ENCODE data around the gene MAP3K14. TPM values are rescaled to one million over a fixed set of nuclear protein-coding genes. Genes with fewer than 3 reads are reported as not detected.
"Not testable (repeated sequence)": the region's sequence is repeated elsewhere in the genome, so short reads cannot be mapped to it uniquely, and the experiment has no call there.

MAP3K14 gene
- total RNA-seq = 2.0 and 3.2 TPM in 2 replicates

- DNase-seq (ENCODE audit: low read depth, low spot score) = no peak
These were observed at the start of gene MAP3K14 for GRCh38 chr17:45316434-45317110. Gene MAP3K14 (minus strand): TSS chr17:45317020. CDS start chr17:45290745, 26,275 bp downstream.

GRCh38 chr17:45366049-45366448 lies 49.2 kb upstream of the MAP3K14 start:
- DNase-seq (ENCODE audit: low read depth, low spot score) = no peak

GRCh38 chr17:45364531-45365390 lies 47.9 kb upstream of the MAP3K14 start:
- DNase-seq (ENCODE audit: low read depth, low spot score) = no peak

GRCh38 chr17:45363498-45363897 lies 46.7 kb upstream of the MAP3K14 start:
- DNase-seq (ENCODE audit: low read depth, low spot score) = no peak

- no peak for DNase-seq (ENCODE audit: low read depth, low spot score)
These were observed 45.2 kb upstream of the MAP3K14 start for GRCh38 chr17:45361976-45362375.

GRCh38 chr17:45361451-45361850 lies 44.6 kb upstream of the MAP3K14 start:
- DNase-seq (ENCODE audit: low read depth, low spot score) = no peak

GRCh38 chr17:45357364-45357997 lies 40.7 kb upstream of the MAP3K14 start:
- DNase-seq (ENCODE audit: low read depth, low spot score) = no peak

- DNase-seq (ENCODE audit: low read depth, low spot score) = no peak
These were observed 38.3 kb upstream of the MAP3K14 start for GRCh38 chr17:45355087-45355486.

- DNase-seq (ENCODE audit: low read depth, low spot score) = no peak
These were observed 36.2 kb upstream of the MAP3K14 start for GRCh38 chr17:45353043-45353442.

- DNase-seq (ENCODE audit: low read depth, low spot score) = no peak
These were observed 35.0 kb upstream of the MAP3K14 start for GRCh38 chr17:45351831-45352230.

- DNase-seq (ENCODE audit: low read depth, low spot score) = no peak
These were observed 30.6 kb upstream of the MAP3K14 start for GRCh38 chr17:45347444-45347843.

GRCh38 chr17:45346216-45347015 lies 29.6 kb upstream of the MAP3K14 start:
- no peak for DNase-seq (ENCODE audit: low read depth, low spot score)

- no peak for DNase-seq (ENCODE audit: low read depth, low spot score)
These were observed 28.9 kb upstream of the MAP3K14 start for GRCh38 chr17:45345554-45346215.

GRCh38 chr17:45345246-45345553 lies 28.4 kb upstream of the MAP3K14 start:
- no peak for DNase-seq (ENCODE audit: low read depth, low spot score)

- not testable (repeated sequence) for DNase-seq (ENCODE audit: low read depth, low spot score)
These were observed 27.3 kb upstream of the MAP3K14 start for GRCh38 chr17:45343967-45344664.

- no peak for DNase-seq (ENCODE audit: low read depth, low spot score)
These were observed 26.2 kb upstream of the MAP3K14 start for GRCh38 chr17:45342871-45343526.

GRCh38 chr17:45342306-45342705 lies 25.5 kb upstream of the MAP3K14 start:
- DNase-seq (ENCODE audit: low read depth, low spot score) = no peak

- peak; percentile 54 for DNase-seq (ENCODE audit: low read depth, low spot score)
These were observed 24.8 kb upstream of the MAP3K14 start for GRCh38 chr17:45341533-45342158.

All from pulmonary artery endothelial cell (primary cell).